Omental fat pad (tissue), 4 donors: ENCODE measurements around the gene FYTTD1. TPM values are rescaled to one million over a fixed set of nuclear protein-coding genes. Genes with fewer than 3 reads are reported as not detected.

Source experiments
- ATAC-seq: fragments of 150-250 bp; one replicate; pipeline ENCODE4 v1.9.1; 2016; ENCODE audit warnings: mild to moderate bottlenecking, moderate library complexity; ENCODE audit not compliant: low FRiP score
- DNase-seq: peaks from one replicate; pipeline ENCODE4 v3.0.0-alpha.2; 2019; ENCODE audit warnings: low spot score
- CTCF ChIP-seq, 3 donors: fragments of 450-650 bp; IDR thresholded peaks; one replicate each; pipeline ENCODE4 v1.5.1; 2016 to 2017; ENCODE audit warnings: antibody characterized with exemption in 3 of 3, mild to moderate bottlenecking in 3 of 3, moderate library complexity in 2 of 3
- total RNA-seq, 4 donors: library from RNA; depleted of rRNA; stranded (reverse); fragments of >200 nt; gene quantifications; one replicate each; pipeline ENCODE4 v1.1.0, GENCODE V29; 2016

Gene FYTTD1
- total RNA-seq, 4 donors from 2014 or later = 44.3 to 62.1 (median 50.8) TPM

GRCh38 chr3:197833930-197834715 is 84.4 kb downstream of the FYTTD1 start:
- ATAC-seq (no peak), DNase-seq (no peak)
- TF ChIP-seq CTCF (IDR thresholded peaks at IDR 0.05) = no peak

- no peak for DNase-seq
- TF ChIP-seq CTCF (IDR thresholded peaks at IDR 0.05) = no peak
- no peak for ATAC-seq
Measured at GRCh38 chr3:197835509-197835908, 85.8 kb downstream of the FYTTD1 start.

- DNase-seq (no peak), ATAC-seq (no peak)
- no peak for TF ChIP-seq CTCF (IDR thresholded peaks at IDR 0.05)
Measured at GRCh38 chr3:197836244-197836643, 86.6 kb downstream of the FYTTD1 start.

Other genes with a start within 250 kb of the FYTTD1 start
- gene BDH1, start 193.9 kb upstream of the FYTTD1 start, total RNA-seq = 10 to 100 TPM; 11.9 to 24.9 (median 16.1) TPM
- gene RUBCN, start 13.0 kb upstream of the FYTTD1 start, total RNA-seq = 10 to 100 TPM; 23.6 to 69.5 (median 39.4) TPM
- 10 to 100 TPM; 34.8 to 70.9 (median 38.0) TPM for gene LRCH3, start 41.4 kb downstream of the FYTTD1 start, total RNA-seq
- gene RPL35A, start 200.3 kb downstream of the FYTTD1 start, total RNA-seq = 100 to 1,000 TPM; 520 to 671 (median 601) TPM
- 1 to 10 TPM; 2.5 to 5.5 (median 3.5) TPM for gene LMLN, start 210.3 kb downstream of the FYTTD1 start, total RNA-seq